ENCODE measurements around the gene RHBDL1.

The RHBDL1 gene

GRCh38 chr16:654034-654433 lies 21.4 kb upstream of the RHBDL1 start:
- Histone ChIP-seq H3K27ac (no peak overlapping the region), H3K27me3 (no peaks in the 10 kb centered on the region), H3K9me3 (no peaks in the 10 kb centered on the region), H3K4me3 (no peak overlapping the region), H3K36me3 (peaks cover 0 to 80% (median 12%) of the 10 kb centered on the region in 3 donors), H3K4me1 (peaks cover 0 to 14% (median 9%) of the 10 kb centered on the region in 4 donors)
- DNase-seq, result no peak
- intact Hi-C loops (cut with DNase I; ENCODE audit: low total_unique reads), result no loop called here
- TF ChIP-seq, protein P1, sequence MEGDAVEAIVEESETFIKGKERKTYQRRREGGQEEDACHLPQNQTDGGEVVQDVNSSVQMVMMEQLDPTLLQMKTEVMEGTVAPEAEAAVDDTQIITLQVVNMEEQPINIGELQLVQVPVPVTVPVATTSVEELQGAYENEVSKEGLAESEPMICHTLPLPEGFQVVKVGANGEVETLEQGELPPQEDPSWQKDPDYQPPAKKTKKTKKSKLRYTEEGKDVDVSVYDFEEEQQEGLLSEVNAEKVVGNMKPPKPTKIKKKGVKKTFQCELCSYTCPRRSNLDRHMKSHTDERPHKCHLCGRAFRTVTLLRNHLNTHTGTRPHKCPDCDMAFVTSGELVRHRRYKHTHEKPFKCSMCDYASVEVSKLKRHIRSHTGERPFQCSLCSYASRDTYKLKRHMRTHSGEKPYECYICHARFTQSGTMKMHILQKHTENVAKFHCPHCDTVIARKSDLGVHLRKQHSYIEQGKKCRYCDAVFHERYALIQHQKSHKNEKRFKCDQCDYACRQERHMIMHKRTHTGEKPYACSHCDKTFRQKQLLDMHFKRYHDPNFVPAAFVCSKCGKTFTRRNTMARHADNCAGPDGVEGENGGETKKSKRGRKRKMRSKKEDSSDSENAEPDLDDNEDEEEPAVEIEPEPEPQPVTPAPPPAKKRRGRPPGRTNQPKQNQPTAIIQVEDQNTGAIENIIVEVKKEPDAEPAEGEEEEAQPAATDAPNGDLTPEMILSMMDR (IDR thresholded peaks at IDR 0.05), result no peak

GRCh38 chr16:657487-657886 lies 18.0 kb upstream of the RHBDL1 start:
- intact Hi-C loops (cut with DNase I; ENCODE audit: low total_unique reads), result loop anchor here (5.0 kb wide), 1 partner anchor 80 kb away; no protein-coding TSS in a partner anchor
- Histone ChIP-seq H3K4me3 (no peak overlapping the region), H3K9me3 (no peaks in the 10 kb centered on the region), H3K27me3 (no peaks in the 10 kb centered on the region), H3K4me1 (peaks cover 0 to 15% (median 13%) of the 10 kb centered on the region in 4 donors), H3K27ac (no peak overlapping the region), H3K36me3 (peaks cover 0 to 71% (median 5%) of the 10 kb centered on the region in 3 donors)
- TF ChIP-seq, protein P1 (IDR thresholded peaks at IDR 0.05), result no peak
- DNase-seq, result no peak

- H3K27ac ChIP-seq, result no peak overlapping the region
- intact Hi-C loops (cut with DNase I; ENCODE audit: low total_unique reads), result loop anchor here (5.0 kb wide), 1 partner anchor 82 kb away; no protein-coding TSS in a partner anchor
- TF ChIP-seq, protein P1 (IDR thresholded peaks at IDR 0.05), result no peak
- no peak overlapping the region for H3K4me3 ChIP-seq
- H3K9me3 ChIP-seq, result no peaks in the 10 kb centered on the region
- DNase-seq, result no peak
- H3K4me1 ChIP-seq, result peaks cover 0 to 15% (median 13%) of the 10 kb centered on the region in 4 donors
- no peaks in the 10 kb centered on the region for H3K27me3 ChIP-seq
- H3K36me3 ChIP-seq, result peaks cover 0 to 61% (median 5%) of the 10 kb centered on the region in 3 donors
These were observed 16.5 kb upstream of the RHBDL1 start for GRCh38 chr16:658679-659571.

- H3K4me3 ChIP-seq, result no peak overlapping the region
- intact Hi-C loops (cut with DNase I; ENCODE audit: low total_unique reads), result loop anchor here (5.0 kb wide), 1 partner anchor 82 kb away; no protein-coding TSS in a partner anchor
- DNase-seq, result no peak
- no peak overlapping the region for H3K27ac ChIP-seq
- peaks cover 0 to 56% (median 5%) of the 10 kb centered on the region in 3 donors for H3K36me3 ChIP-seq
- no peaks in the 10 kb centered on the region for H3K27me3 ChIP-seq
- TF ChIP-seq, protein P1 (IDR thresholded peaks at IDR 0.05), result no peak
- H3K4me1 ChIP-seq, result peaks cover 0 to 15% (median 13%) of the 10 kb centered on the region in 4 donors
- no peaks in the 10 kb centered on the region for H3K9me3 ChIP-seq
These were observed 15.9 kb upstream of the RHBDL1 start for GRCh38 chr16:659618-660017.

DNA sequence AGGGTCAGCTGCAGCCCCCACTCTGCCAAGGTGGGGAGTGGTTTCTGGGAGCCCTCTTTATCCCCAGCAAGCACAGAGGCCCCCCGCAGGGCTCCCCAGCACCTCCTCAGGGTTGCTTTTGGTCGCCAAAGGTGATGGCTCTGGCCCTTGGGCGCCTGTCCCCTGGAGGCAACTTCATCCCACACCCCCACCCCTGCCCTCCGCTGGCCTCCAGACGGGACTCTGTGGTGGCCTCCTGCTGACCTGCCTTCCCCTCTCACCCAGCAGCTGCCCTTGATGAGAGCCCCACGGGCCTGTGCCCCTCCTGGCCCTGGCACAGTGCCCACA lies 15.4 kb upstream of the RHBDL1 start:
- Histone ChIP-seq H3K27ac (peak overlapping the region; percentile 68 to 69), H3K27me3 (no peaks in the 10 kb centered on the region), H3K4me1 (peaks cover 0 to 15% (median 13%) of the 10 kb centered on the region in 4 donors), H3K9me3 (no peaks in the 10 kb centered on the region), H3K4me3 (peak overlapping the region; percentile 16 to 46), H3K36me3 (peaks cover 0 to 52% (median 5%) of the 10 kb centered on the region in 3 donors)
- no peak for DNase-seq
- TF ChIP-seq, protein P1 (IDR thresholded peaks at IDR 0.05), result no peak
- intact Hi-C loops (cut with DNase I; ENCODE audit: low total_unique reads), result no loop called here

Data from tibial artery (tissue), 4 donors.